K562 (cell line): Measurements from ENCODE around the gene USP5. TPM values are rescaled to one million over a fixed set of nuclear protein-coding genes. Genes with fewer than 3 reads are reported as not detected.
A peak's percentile ranks its signal among the peaks of the same experiment; 100 is the strongest.

Source experiments
- ADNP ChIP-seq: fragments of 200-800 bp; sonication (Bioruptor generic); IDR thresholded peaks from 2 replicates; pipeline ENCODE4 v1.6.1; 2016; ENCODE audit warnings: missing genetic modification characterization, missing compliant biosample characterization
- CXXC5 ChIP-seq: fragments of 250-450 bp; sonication (Bioruptor Pico); IDR thresholded peaks from 2 replicates; pipeline ENCODE4 v1.8.0; 2022; ENCODE audit warnings: inconsistent platforms, mild to moderate bottlenecking, moderate library complexity
- ERF ChIP-seq: fragments of 450-650 bp; formaldehyde crosslinking; IDR thresholded peaks from 2 replicates; pipeline ENCODE4 v1.4.0; 2020; ENCODE audit warnings: mild to moderate bottlenecking, mixed read lengths
- KAT7 ChIP-seq: sonication (generic); formaldehyde crosslinking; IDR thresholded peaks from 2 replicates; pipeline ENCODE4 v1.8.0; 2022; ENCODE audit warnings: missing genetic modification reagents, mild to moderate bottlenecking, borderline replicate concordance
- NFE2L1 ChIP-seq: fragments of 450-650 bp; IDR thresholded peaks from 2 replicates; pipeline ENCODE4 v1.6.1; 2016; ENCODE audit warnings: missing genetic modification characterization, low read depth, mild to moderate bottlenecking, missing compliant biosample characterization, moderate library complexity, borderline replicate concordance
- POLR2G ChIP-seq: fragments of 200-400 bp; formaldehyde crosslinking; IDR thresholded peaks from 2 replicates; pipeline ENCODE4 v1.6.1; 2017; ENCODE audit warnings: low read depth, mild to moderate bottlenecking, antibody characterized with exemption, low read length, moderate library complexity
- polyA plus RNA-seq, 8 experiments: library from polyadenylated mRNA; depleted of rRNA in 4 of 8; stranded (reverse) in 5 of 8; unstranded in 3 of 8; fragments of >200 nt; fragmentation: Nextera tagmentation in 2 of 8; fragmentation: Illumina TruSeq in 1 of 8; extraction: Ambion mirVana in 2 of 8; extraction: Trizol in 1 of 8; gene quantifications; 2 replicates each; pipeline versions ENCODE4 v1.2.1 to v1.2.3, GENCODE V29; 2011 to 2014; ENCODE audit warnings: inconsistent platforms in 1 of 8, missing spikeins in 1 of 8
- total RNA-seq, 7 experiments: library from RNA; depleted of rRNA in 6 of 7; stranded (reverse); fragments of >200 nt in 6 of 7; fragmentation: Illumina TruSeq in 2 of 7; extraction: Trizol in 2 of 7; gene quantifications; 2 replicates each; pipeline versions ENCODE4 v1.2.1 to v1.2.3, GENCODE V29; 2011 to 2021; ENCODE audit warnings: low replicate concordance in 1 of 7
- TF ChIP-seq, protein P1 (sequence below): IDR thresholded peaks from 2 replicates; pipeline ENCODE4 v1.6.1; 2014; ENCODE audit warnings: antibody characterized with exemption
- TF ChIP-seq, protein P2 (sequence below): fragments of 450-650 bp; IDR thresholded peaks from 2 replicates; pipeline ENCODE4 v1.6.1; 2016; ENCODE audit warnings: low read depth
- TF ChIP-seq, protein P3 (sequence below): fragments of 450-650 bp; formaldehyde crosslinking; IDR thresholded peaks from 2 replicates; pipeline ENCODE4 v1.4.0; 2022; ENCODE audit warnings: missing genetic modification characterization
- TF ChIP-seq, protein P4 (sequence below): fragments of 250-450 bp; sonication (Bioruptor Pico); IDR thresholded peaks from 2 replicates; pipeline ENCODE4 v1.5.0; 2020; ENCODE audit warnings: mild to moderate bottlenecking, borderline replicate concordance

USP5 gene
- total and polyA plus RNA-seq, 9 of the 15 experiments (the other 6 are each of a cell fraction or from before 2014, with no cell fraction given): 1.4 to 107 (median 48.6) TPM

DNA sequence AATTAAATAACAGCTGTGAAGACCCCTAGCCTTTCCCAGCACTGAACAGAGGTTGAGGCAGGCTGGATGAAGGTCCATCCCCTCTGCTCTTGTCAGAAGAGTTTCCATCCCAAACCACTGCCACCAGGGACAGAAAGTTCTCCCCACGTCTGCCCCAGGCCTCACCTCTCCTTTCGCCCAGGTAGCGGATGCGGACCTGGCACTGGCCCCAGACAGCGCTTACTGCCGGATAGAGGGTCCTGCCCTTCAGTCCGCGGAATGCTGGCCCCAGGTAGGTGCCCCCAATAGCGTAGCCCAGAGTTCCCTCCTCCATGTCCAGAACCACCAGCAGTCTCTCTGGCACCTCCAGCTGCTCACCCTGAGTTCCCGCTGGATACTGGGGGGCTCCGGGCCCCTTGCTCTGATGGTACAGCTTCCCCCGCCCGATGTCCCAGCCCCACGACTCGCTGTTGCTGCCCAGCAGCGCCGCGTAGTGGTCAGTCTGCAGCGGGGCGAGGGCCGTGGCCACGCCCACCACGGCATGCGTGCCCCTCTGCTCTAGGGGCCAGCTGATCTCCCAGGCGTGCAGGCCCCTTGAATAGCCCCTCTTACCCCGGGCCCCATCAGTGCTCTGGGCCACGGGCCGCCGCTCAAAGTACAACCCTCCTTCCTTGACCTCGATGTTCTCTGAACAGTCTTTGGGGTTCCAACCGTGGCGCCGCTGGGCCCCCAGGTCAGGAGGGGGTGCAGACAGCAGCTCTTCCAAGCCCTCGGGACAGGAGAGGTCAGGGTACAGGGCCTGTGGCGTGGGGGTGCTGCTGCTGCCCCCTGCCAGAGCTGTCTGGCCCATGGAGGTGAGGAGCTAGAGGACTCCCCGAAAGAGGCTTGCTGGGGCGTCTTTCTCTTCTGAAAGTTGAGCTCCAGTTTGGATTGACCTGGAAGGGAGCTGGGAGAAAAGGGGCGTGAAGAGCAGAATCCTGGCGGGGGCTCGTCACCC, 20.4 kb downstream of the USP5 start (continued):
- TF ChIP-seq, protein P1, sequence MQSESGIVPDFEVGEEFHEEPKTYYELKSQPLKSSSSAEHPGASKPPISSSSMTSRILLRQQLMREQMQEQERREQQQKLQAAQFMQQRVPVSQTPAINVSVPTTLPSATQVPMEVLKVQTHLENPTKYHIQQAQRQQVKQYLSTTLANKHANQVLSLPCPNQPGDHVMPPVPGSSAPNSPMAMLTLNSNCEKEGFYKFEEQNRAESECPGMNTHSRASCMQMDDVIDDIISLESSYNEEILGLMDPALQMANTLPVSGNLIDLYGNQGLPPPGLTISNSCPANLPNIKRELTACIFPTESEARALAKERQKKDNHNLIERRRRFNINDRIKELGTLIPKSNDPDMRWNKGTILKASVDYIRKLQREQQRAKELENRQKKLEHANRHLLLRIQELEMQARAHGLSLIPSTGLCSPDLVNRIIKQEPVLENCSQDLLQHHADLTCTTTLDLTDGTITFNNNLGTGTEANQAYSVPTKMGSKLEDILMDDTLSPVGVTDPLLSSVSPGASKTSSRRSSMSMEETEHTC: no peak
- TF ChIP-seq, protein P2, sequence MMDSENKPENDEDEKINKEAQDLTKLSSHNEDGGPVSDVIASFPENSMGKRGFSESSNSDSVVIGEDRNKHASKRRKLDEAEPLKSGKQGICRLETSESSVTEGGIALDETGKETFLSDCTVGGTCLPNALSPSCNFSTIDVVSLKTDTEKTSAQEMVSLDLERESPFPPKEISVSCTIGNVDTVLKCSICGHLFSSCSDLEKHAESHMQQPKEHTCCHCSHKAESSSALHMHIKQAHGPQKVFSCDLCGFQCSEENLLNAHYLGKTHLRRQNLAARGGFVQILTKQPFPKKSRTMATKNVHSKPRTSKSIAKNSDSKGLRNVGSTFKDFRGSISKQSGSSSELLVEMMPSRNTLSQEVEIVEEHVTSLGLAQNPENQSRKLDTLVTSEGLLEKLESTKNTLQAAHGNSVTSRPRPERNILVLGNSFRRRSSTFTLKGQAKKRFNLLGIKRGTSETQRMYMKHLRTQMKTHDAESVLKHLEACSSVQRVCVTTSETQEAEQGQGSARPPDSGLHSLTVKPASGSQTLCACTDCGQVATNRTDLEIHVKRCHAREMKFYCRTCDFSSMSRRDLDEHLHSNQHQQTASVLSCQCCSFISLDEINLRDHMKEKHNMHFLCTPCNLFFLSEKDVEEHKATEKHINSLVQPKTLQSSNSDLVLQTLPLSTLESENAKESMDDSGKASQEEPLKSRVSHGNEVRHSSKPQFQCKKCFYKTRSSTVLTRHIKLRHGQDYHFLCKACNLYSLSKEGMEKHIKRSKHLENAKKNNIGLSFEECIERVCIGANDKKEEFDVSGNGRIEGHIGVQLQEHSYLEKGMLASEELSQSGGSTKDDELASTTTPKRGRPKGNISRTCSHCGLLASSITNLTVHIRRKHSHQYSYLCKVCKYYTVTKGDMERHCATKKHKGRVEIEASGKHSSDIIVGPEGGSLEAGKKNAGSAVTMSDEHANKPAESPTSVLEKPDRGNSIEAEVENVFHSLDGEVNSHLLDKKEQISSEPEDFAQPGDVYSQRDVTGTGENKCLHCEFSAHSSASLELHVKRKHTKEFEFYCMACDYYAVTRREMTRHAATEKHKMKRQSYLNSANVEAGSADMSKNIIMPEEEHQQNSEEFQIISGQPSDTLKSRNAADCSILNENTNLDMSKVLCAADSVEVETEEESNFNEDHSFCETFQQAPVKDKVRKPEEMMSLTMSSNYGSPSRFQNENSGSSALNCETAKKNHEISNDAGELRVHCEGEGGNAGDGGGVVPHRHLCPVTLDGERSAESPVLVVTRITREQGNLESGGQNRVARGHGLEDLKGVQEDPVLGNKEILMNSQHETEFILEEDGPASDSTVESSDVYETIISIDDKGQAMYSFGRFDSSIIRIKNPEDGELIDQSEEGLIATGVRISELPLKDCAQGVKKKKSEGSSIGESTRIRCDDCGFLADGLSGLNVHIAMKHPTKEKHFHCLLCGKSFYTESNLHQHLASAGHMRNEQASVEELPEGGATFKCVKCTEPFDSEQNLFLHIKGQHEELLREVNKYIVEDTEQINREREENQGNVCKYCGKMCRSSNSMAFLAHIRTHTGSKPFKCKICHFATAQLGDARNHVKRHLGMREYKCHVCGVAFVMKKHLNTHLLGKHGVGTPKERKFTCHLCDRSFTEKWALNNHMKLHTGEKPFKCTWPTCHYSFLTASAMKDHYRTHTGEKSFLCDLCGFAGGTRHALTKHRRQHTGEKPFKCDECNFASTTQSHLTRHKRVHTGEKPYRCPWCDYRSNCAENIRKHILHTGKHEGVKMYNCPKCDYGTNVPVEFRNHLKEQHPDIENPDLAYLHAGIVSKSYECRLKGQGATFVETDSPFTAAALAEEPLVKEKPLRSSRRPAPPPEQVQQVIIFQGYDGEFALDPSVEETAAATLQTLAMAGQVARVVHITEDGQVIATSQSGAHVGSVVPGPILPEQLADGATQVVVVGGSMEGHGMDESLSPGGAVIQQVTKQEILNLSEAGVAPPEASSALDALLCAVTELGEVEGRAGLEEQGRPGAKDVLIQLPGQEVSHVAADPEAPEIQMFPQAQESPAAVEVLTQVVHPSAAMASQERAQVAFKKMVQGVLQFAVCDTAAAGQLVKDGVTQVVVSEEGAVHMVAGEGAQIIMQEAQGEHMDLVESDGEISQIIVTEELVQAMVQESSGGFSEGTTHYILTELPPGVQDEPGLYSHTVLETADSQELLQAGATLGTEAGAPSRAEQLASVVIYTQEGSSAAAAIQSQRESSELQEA: no peak
- TF ChIP-seq ERF (CRISPR knock-in tag): no peak
- TF ChIP-seq, protein P3, sequence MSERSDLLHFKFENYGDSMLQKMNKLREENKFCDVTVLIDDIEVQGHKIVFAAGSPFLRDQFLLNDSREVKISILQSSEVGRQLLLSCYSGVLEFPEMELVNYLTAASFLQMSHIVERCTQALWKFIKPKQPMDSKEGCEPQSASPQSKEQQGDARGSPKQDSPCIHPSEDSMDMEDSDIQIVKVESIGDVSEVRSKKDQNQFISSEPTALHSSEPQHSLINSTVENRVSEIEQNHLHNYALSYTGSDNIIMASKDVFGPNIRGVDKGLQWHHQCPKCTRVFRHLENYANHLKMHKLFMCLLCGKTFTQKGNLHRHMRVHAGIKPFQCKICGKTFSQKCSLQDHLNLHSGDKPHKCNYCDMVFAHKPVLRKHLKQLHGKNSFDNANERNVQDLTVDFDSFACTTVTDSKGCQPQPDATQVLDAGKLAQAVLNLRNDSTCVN (CRISPR knock-in tag): no peak
- no peak for TF ChIP-seq ADNP (tag)
- TF ChIP-seq KAT7: peak; percentile 36
- TF ChIP-seq, protein P4, sequence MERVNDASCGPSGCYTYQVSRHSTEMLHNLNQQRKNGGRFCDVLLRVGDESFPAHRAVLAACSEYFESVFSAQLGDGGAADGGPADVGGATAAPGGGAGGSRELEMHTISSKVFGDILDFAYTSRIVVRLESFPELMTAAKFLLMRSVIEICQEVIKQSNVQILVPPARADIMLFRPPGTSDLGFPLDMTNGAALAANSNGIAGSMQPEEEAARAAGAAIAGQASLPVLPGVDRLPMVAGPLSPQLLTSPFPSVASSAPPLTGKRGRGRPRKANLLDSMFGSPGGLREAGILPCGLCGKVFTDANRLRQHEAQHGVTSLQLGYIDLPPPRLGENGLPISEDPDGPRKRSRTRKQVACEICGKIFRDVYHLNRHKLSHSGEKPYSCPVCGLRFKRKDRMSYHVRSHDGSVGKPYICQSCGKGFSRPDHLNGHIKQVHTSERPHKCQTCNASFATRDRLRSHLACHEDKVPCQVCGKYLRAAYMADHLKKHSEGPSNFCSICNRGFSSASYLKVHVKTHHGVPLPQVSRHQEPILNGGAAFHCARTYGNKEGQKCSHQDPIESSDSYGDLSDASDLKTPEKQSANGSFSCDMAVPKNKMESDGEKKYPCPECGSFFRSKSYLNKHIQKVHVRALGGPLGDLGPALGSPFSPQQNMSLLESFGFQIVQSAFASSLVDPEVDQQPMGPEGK (CRISPR knock-in tag): no peak
- TF ChIP-seq POLR2G: peak; percentile 83
- no peak for TF ChIP-seq NFE2L1 (tag)
- TF ChIP-seq CXXC5 (CRISPR knock-in tag): peak; percentile 63
